GM12872 (cell line): ENCODE results near the gene TCF7L2.

Source experiments
- TF ChIP-seq, protein P1 (sequence below): IDR thresholded peaks from 3 replicates; pipeline ENCODE4 v1.5.1; 2011; ENCODE audit warnings: low read depth, mild to moderate bottlenecking, low read length, moderate library complexity; ENCODE audit not compliant: insufficient read depth

TCF7L2 gene

DNA sequence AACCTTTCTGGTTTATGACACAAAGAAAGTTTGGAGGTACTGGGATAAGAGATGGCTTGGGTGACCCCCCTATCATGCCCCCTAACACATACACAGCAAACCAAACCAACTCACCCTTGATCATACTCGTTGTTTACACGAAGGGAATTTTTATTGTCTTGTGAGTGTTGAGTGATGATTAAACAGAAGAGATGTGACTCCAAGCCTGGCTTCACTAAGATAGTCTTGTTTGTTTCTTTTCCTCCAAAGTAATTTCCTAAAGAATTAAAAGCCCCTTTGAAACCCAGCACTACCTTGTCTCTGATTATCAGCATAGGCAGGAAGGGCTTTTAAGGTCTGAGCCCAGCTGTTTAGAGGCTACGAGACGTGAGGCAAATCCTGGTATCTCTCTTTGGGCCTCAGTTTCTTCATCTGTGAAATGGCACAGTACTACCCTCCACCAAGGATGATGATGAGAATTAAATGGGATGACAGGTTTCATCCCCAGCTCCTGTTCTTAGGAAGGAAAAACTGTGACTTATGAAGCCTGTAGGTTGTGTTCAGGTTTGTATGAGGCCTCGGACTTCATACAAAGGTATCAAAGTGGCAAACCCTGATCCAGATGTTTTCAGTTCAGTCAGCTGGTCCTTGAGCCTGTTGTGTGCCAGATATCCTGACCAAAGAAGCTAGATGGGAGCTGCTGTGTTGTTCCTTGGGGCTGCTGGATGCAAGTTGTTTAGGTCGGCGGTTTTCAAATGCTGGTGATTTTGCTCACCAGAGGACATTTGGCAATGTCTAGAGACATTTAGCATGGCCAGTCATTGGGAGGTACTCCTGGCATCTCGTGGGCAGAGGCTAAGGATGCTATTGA, 51.8 kb downstream of the TCF7L2 start:
- TF ChIP-seq, protein P1, sequence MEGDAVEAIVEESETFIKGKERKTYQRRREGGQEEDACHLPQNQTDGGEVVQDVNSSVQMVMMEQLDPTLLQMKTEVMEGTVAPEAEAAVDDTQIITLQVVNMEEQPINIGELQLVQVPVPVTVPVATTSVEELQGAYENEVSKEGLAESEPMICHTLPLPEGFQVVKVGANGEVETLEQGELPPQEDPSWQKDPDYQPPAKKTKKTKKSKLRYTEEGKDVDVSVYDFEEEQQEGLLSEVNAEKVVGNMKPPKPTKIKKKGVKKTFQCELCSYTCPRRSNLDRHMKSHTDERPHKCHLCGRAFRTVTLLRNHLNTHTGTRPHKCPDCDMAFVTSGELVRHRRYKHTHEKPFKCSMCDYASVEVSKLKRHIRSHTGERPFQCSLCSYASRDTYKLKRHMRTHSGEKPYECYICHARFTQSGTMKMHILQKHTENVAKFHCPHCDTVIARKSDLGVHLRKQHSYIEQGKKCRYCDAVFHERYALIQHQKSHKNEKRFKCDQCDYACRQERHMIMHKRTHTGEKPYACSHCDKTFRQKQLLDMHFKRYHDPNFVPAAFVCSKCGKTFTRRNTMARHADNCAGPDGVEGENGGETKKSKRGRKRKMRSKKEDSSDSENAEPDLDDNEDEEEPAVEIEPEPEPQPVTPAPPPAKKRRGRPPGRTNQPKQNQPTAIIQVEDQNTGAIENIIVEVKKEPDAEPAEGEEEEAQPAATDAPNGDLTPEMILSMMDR, result no peak

DNA sequence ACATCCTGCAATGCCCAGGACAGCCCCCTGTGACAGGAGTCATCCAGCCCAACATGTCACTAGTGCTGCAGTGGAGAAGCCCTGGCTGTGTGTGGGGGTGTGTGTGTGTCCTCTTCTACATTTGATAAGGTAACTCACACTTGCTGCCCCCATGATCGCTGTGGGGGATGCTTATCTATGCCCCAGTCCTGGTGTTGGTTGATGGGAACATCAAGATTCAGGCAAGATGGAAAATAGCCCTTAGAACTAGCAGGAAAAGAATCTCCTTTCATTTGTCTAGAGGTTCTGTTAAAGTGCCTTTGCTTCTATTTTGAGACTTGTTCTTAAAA, 52.4 kb downstream of the TCF7L2 start:
- TF ChIP-seq, protein P1, result no peak

DNA sequence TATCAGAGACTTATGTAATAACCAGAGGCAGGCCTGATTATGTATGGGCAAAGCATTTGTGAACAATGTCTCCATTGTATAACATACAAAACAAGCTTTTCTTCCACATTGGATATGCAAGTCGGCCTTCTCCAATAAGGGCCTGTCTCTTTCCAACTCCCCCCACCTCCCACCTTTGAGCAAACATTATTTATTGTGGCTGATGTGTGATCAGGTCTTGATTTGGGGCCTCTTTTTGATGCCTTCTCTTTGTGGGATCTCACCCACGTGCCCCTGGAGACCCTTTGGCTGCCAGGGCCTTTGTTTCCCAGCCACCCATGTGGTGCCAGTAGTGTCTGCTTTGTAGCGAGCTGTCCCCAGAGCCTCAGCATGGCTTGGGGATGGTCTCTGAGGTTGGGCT, 53.0 kb downstream of the TCF7L2 start:
- TF ChIP-seq, protein P1, result no peak

DNA sequence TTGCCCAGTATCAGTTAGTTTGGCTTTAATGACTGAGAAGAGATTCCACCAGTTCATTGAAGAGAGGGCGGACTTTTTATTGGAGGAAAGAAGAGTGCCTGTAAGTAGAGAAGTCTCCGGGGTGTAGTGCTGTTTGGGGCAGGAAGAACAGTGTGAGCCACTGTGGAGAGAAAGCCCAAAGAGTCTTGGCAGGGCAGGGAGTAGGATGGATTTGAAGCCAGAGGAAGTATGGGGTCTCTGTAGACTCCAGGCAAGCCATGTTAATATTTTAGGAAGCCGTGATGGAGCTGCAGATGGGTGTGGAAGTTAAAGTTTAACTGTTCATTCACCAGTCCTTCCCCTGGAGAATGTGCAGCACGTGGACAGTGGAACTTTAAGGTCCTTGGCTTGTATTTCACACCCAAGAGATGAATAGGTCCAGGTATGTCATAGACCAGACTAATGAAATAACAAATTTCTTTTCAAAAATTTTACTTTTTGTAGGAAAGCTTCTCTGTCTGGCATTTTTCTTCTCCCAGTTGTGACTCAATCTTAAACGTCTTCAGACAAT, 54.1 kb downstream of the TCF7L2 start:
- TF ChIP-seq, protein P1, result no peak

DNA sequence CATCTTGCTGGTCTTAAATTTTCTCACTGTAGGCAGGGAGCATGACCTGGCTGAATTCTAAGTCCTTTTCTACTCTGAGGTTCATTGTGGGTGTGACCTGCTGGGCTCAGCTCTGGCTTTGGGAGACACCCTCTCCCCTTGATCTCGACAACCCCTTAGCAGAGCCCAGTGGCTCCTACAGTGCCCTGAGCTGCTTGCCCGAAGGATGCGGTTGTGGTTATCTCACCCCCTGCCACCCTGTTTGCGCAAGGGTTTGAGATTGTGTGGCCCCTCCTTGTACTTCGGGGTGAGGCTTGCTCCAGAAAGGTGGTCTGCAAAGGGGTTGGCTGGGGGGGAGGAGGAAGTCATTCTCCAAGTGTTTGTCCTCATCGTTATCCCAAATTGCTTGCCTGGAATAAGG, 55.3 kb downstream of the TCF7L2 start:
- TF ChIP-seq, protein P1, result no peak

DNA sequence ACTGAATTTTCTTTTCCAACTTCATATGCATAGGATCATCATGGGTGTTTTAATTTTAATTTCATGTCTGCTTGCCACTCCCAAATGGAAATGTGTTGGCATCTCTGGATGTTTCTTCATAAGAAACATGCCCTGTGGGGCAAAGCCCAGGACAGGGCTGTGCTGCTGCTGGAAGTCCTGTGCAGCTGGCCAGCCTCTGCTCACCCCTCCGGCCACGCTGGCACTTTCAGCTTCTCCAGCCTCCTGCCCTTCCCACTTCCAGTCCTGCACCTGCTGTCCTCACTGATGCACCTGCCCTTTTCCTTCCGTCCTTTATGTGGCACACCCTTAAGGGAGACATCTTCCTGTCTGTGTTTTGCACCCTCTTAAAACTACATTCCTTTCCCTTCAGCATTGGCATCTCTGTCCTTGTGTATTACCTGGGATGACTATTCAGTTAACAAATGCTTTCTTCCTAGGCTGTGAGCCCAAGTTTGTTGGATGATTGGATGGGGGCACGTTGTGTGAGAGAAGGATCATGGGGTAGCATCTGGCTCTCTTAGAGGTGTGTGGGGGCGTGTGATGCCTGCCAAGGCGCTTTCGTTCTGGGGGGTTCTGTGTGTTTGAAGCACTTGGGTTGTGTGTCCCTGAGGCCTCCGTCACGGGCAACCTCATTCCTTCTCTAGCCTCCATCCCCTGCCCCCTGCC, 56.8 kb downstream of the TCF7L2 start:
- TF ChIP-seq, protein P1, result no peak

DNA sequence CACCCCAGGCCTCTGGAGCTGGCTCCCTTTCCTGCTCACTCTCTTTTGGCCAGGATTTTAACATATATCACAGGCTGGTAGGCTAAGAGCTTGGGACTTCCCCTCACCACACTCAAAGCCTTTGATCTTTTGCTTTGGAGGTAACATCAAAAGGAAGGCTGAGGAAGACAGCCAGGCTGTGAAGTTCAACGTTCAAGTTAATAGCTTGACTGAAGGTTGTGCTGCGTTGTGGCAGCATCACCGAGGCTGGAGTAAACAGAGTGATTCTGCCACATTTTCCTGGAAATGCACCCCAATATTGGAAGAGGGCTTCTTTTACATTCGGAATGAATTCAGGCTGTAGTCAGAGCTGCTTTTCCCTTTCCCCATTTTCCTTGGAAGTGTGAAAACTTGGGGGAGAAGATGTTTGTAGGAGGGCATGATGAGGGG, 57.3 kb downstream of the TCF7L2 start:
- TF ChIP-seq, protein P1, result no peak
